Parietal lobe (tissue), 1 donor: Measurements from ENCODE around the gene ZNF681. TPM values are rescaled to one million over a fixed set of nuclear protein-coding genes. Genes with fewer than 3 reads are reported as not detected.

ENCODE experiments used
- total RNA-seq: library from RNA; depleted of rRNA; stranded (reverse); fragments of >200 nt; gene quantifications from one replicate; pipeline ENCODE4 v1.2.3, GENCODE V29; 2014

ZNF681 gene
- 21.9 TPM for total RNA-seq

GRCh38 chr19:23758187-23759074 lies at the start of gene ZNF681:
TSS of gene ZNF681 (minus strand) at chr19:23758891. CDS start at chr19:23758749, 142 bp downstream.

Other genes with a start within 250 kb of the ZNF681 start
- 67.3 TPM for gene ZNF675, start 71.7 kb downstream of the ZNF681 start, total RNA-seq
- 17.2 TPM for gene ZNF726, start 156.0 kb upstream of the ZNF681 start, total RNA-seq